Measurements from ENCODE around the gene EMD. TPM values are rescaled to one million over a fixed set of nuclear protein-coding genes. Genes with fewer than 3 reads are reported as not detected.
A peak's percentile ranks its signal among the peaks of the same experiment; 100 is the strongest.
"Not testable (repeated sequence)": the region's sequence is repeated elsewhere in the genome, so short reads cannot be mapped to it uniquely, and the experiment has no call there.

EMD gene
- 70.7 TPM for polyA plus RNA-seq (2013, experiment 1 of 4)
- polyA plus RNA-seq (2013, experiment 2 of 4), result 74.1 TPM
- polyA plus RNA-seq (2013, experiment 3 of 4), result 64.8 TPM
- 69.4 TPM for polyA plus RNA-seq (2013, experiment 4 of 4)

GRCh38 chrX:154378799-154379568, at the start of gene EMD:
EMD (plus strand) TSS chrX:154379295; CDS start chrX:154379485, 190 bp downstream.
- Histone ChIP-seq H3K4me3 (ENCODE audit: insufficient read depth, low read depth, low read length) (peak within 1 kb of the TSS; percentile 74), H3K36me3 (ENCODE audit: control insufficient read depth, insufficient read depth, low read length) (no peaks in the 10 kb centered on the region), H3K27me3 (ENCODE audit: control insufficient read depth, insufficient read depth, low read length, poor library complexity, severe bottlenecking) (peaks cover 13% of the 10 kb centered on the region), H3K9me3 (ENCODE audit: control insufficient read depth, low read length) (no peaks in the 10 kb centered on the region), H3K4me1 (ENCODE audit: control insufficient read depth, insufficient read depth, low read length) (peaks cover 9% of the 10 kb centered on the region), H3K27ac (ENCODE audit: insufficient read depth, low read depth, low read length, poor library complexity, severe bottlenecking) (peak within 1 kb of the TSS; percentile 92)
- WGBS, 2 experiments, result 0% methylated on average over 103 of the region's 103 CpGs

- Histone ChIP-seq H3K36me3 (ENCODE audit: control insufficient read depth, insufficient read depth, low read length) (no peaks in the 10 kb centered on the region), H3K27ac (ENCODE audit: insufficient read depth, low read depth, low read length, poor library complexity, severe bottlenecking) (no peak overlapping the region), H3K27me3 (ENCODE audit: control insufficient read depth, insufficient read depth, low read length, poor library complexity, severe bottlenecking) (no peaks in the 10 kb centered on the region), H3K4me1 (ENCODE audit: control insufficient read depth, insufficient read depth, low read length) (no peaks in the 10 kb centered on the region), H3K4me3 (ENCODE audit: insufficient read depth, low read depth, low read length) (no peak overlapping the region), H3K9me3 (ENCODE audit: control insufficient read depth, low read length) (no peaks in the 10 kb centered on the region)
- 94 to 97% methylated on average over 29 of the region's 29 CpGs for WGBS, 2 experiments
Measured at GRCh38 chrX:154332561-154332960, 46.5 kb upstream of the EMD start.

DNA sequence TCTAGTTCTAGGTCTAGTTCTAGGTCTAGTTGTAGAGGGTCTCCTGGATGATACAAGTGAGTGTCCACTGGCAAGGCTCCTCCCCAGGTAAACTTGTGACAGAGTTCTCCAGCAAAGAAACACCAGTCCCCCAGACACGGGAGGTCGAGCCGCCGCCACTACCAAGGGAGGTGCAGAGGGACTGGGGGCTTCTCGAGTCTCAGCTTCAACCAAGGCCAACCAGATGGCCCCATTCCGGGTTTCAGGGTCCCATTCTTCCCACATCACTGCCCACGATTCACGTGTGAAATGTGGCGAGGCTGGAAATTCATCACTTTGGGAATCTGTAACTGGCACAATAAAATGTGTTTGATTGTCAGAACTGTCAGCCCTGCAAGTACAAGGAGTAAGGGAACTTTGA, 46.0 kb upstream of the EMD start:
- Histone ChIP-seq H3K27me3 (ENCODE audit: control insufficient read depth, insufficient read depth, low read length, poor library complexity, severe bottlenecking) (no peaks in the 10 kb centered on the region), H3K36me3 (ENCODE audit: control insufficient read depth, insufficient read depth, low read length) (no peaks in the 10 kb centered on the region), H3K27ac (ENCODE audit: insufficient read depth, low read depth, low read length, poor library complexity, severe bottlenecking) (no peak overlapping the region), H3K4me1 (ENCODE audit: control insufficient read depth, insufficient read depth, low read length) (no peaks in the 10 kb centered on the region), H3K9me3 (ENCODE audit: control insufficient read depth, low read length) (no peaks in the 10 kb centered on the region), H3K4me3 (ENCODE audit: insufficient read depth, low read depth, low read length) (no peak overlapping the region)
- 95 to 97% methylated on average over 9 of the region's 9 CpGs for WGBS, 2 experiments

DNA sequence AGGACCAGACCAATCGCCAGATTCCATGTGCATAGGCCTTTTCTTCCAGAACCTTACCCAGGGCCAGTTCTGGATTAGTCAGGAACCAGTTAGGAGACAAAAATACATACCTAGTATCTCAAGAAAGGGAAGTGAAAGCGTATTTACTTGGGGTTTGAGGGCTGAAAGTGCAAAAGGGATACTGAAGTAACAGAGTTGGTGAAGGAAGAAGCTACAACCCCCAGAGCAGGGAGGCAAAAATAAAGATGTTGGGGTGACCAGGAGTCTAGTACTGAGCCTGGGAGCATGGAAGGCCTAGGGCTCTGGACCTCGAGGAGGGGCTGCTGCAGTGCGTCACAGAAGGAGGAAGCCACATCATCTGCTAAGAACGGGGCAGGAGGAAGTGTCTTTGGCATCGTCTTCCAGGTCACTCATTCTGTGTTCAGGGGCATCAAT, 45.2 kb upstream of the EMD start:
- 90 to 92% methylated on average over 6 of the region's 6 CpGs for WGBS, 2 experiments
- Histone ChIP-seq H3K27me3 (ENCODE audit: control insufficient read depth, insufficient read depth, low read length, poor library complexity, severe bottlenecking) (no peaks in the 10 kb centered on the region), H3K4me1 (ENCODE audit: control insufficient read depth, insufficient read depth, low read length) (no peaks in the 10 kb centered on the region), H3K36me3 (ENCODE audit: control insufficient read depth, insufficient read depth, low read length) (no peaks in the 10 kb centered on the region), H3K27ac (ENCODE audit: insufficient read depth, low read depth, low read length, poor library complexity, severe bottlenecking) (no peak overlapping the region), H3K9me3 (ENCODE audit: control insufficient read depth, low read length) (no peaks in the 10 kb centered on the region), H3K4me3 (ENCODE audit: insufficient read depth, low read depth, low read length) (no peak overlapping the region)

DNA sequence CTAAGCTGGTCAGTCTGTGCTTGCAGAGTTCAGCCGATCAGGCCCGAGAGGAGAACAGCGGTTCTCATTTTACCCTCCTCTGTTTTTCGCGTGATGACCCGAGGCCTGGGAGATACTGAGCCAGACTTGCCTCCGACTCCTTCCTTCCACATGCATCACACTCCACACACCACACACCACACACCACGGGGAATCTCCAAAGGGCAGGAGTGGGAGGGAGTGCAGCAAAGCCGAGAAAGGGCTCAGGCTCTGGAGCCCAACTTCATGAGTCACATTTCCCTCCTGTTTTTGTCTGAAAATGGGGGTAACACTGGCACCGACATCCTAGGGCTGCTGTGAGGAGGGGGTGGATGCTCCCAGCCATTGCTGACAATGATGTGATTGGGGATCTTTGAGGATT, 44.6 kb upstream of the EMD start:
- Histone ChIP-seq H3K9me3 (ENCODE audit: control insufficient read depth, low read length) (no peaks in the 10 kb centered on the region), H3K36me3 (ENCODE audit: control insufficient read depth, insufficient read depth, low read length) (no peaks in the 10 kb centered on the region), H3K27ac (ENCODE audit: insufficient read depth, low read depth, low read length, poor library complexity, severe bottlenecking) (no peak overlapping the region), H3K27me3 (ENCODE audit: control insufficient read depth, insufficient read depth, low read length, poor library complexity, severe bottlenecking) (no peaks in the 10 kb centered on the region), H3K4me3 (ENCODE audit: insufficient read depth, low read depth, low read length) (no peak overlapping the region), H3K4me1 (ENCODE audit: control insufficient read depth, insufficient read depth, low read length) (no peaks in the 10 kb centered on the region)
- 76 to 83% methylated on average over 10 of the region's 10 CpGs for WGBS, 2 experiments

GRCh38 chrX:154341399-154342298, 37.4 kb upstream of the EMD start:
- not testable (repeated sequence) for H3K4me3 ChIP-seq (ENCODE audit: insufficient read depth, low read depth, low read length); H3K27me3 ChIP-seq (ENCODE audit: control insufficient read depth, insufficient read depth, low read length, poor library complexity, severe bottlenecking); H3K9me3 ChIP-seq (ENCODE audit: control insufficient read depth, low read length); H3K36me3 ChIP-seq (ENCODE audit: control insufficient read depth, insufficient read depth, low read length); H3K27ac ChIP-seq (ENCODE audit: insufficient read depth, low read depth, low read length, poor library complexity, severe bottlenecking); H3K4me1 ChIP-seq (ENCODE audit: control insufficient read depth, insufficient read depth, low read length)
- WGBS, 2 experiments, result 0 to 2% methylated on average over 10 to 12 of the region's 115 CpGs

- not testable (repeated sequence) for H3K4me1 ChIP-seq (ENCODE audit: control insufficient read depth, insufficient read depth, low read length); H3K27ac ChIP-seq (ENCODE audit: insufficient read depth, low read depth, low read length, poor library complexity, severe bottlenecking); H3K36me3 ChIP-seq (ENCODE audit: control insufficient read depth, insufficient read depth, low read length); H3K27me3 ChIP-seq (ENCODE audit: control insufficient read depth, insufficient read depth, low read length, poor library complexity, severe bottlenecking); H3K9me3 ChIP-seq (ENCODE audit: control insufficient read depth, low read length); H3K4me3 ChIP-seq (ENCODE audit: insufficient read depth, low read depth, low read length)
- WGBS, 2 experiments, result no CpG with 5 or more reads among the region's 16 CpGs
Measured at GRCh38 chrX:154343063-154343462, 36.0 kb upstream of the EMD start.

DNA sequence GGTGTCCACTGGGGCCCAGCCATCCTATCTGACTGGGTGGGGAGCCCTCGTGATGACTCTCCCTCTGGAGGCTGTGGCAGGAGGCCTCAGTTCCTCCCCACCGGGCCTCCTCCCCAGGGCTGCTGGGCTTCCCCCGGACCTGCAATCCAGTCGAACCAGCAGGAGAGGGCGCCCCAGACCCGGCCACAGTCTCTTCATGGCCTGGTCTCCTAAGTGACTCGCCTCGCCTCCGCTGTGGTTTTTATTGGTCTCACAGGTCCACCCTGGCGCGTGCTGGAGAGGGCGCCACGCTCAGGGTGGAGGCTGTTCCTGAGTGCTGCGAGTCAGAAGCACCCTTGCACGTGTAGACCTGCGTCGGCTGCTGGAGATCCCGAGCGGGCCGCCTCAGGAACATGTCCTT, 35.5 kb upstream of the EMD start:
- no CpG with 5 or more reads among the region's 20 CpGs for WGBS, 2 experiments
- H3K27me3 ChIP-seq (ENCODE audit: control insufficient read depth, insufficient read depth, low read length, poor library complexity, severe bottlenecking); H3K9me3 ChIP-seq (ENCODE audit: control insufficient read depth, low read length); H3K4me3 ChIP-seq (ENCODE audit: insufficient read depth, low read depth, low read length); H3K27ac ChIP-seq (ENCODE audit: insufficient read depth, low read depth, low read length, poor library complexity, severe bottlenecking); H3K4me1 ChIP-seq (ENCODE audit: control insufficient read depth, insufficient read depth, low read length); H3K36me3 ChIP-seq (ENCODE audit: control insufficient read depth, insufficient read depth, low read length): not testable (repeated sequence)

DNA sequence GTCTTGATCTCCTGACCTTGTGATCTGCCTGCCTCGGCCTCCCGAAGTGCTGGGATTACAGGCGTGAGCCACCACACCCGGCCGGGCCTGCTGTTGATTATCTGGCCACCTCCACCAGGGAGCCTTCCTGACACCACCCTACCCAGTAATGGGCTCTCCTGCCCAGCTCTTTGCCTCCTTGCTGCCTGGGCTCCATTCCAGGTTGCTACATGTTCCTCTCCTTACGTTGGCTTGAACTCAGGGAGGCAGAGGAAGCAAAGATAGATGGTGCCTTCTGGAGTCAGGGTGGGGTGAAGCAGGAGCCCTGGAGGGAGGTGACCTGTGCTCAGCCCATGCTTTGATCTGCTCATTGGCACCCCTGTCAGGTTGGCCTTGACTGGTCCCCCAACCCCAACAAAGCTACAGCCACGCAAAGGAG, 31.0 kb upstream of the EMD start:
- H3K27me3 ChIP-seq (ENCODE audit: control insufficient read depth, insufficient read depth, low read length, poor library complexity, severe bottlenecking), result no peaks in the 10 kb centered on the region
- peaks cover 29% of the 10 kb centered on the region for H3K36me3 ChIP-seq (ENCODE audit: control insufficient read depth, insufficient read depth, low read length)
- no peak overlapping the region for H3K4me3 ChIP-seq (ENCODE audit: insufficient read depth, low read depth, low read length)
- H3K9me3 ChIP-seq (ENCODE audit: control insufficient read depth, low read length), result no peaks in the 10 kb centered on the region
- no peak overlapping the region for H3K27ac ChIP-seq (ENCODE audit: insufficient read depth, low read depth, low read length, poor library complexity, severe bottlenecking)
- 93 to 96% methylated on average over 6 of the region's 7 CpGs for whole genome bisulfite sequencing, 2 experiments
- no peaks in the 10 kb centered on the region for H3K4me1 ChIP-seq (ENCODE audit: control insufficient read depth, insufficient read depth, low read length)
